Retina (tissue), 1 donor: ENCODE results near the gene OR9G1.
A peak's percentile ranks its signal among the peaks of the same experiment; 100 is the strongest.
"Not testable (repeated sequence)": the region's sequence is repeated elsewhere in the genome, so short reads cannot be mapped to it uniquely, and the experiment has no call there.

Source experiments
- DNase-seq: peaks from one replicate; pipeline ENCODE4 v3.0.0-alpha.2; 2016

Gene OR9G1, protein sequence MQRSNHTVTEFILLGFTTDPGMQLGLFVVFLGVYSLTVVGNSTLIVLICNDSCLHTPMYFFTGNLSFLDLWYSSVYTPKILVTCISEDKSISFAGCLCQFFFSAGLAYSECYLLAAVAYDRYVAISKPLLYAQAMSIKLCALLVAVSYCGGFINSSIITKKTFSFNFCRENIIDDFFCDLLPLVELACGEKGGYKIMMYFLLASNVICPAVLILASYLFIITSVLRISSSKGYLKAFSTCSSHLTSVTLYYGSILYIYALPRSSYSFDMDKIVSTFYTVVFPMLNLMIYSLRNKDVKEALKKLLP

DNA sequence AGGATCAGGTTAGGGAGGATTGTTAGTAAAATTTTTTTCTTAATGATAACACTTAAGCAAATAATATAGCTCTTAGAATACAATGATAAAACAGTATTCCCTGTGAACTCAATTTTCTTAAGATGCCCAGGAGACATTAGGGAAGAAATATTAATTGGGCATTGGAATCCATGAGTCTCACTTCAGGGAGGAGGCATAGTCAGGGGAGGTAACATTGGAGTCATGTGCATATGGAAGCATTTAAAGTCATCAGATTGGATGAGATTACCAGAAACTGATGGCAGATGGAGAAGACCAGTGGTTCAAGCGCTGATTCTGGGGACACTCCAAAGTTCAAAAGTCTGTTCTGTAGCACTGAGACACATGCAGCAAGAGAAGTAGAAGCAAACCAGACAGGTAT is at the start of gene OR9G1:
OR9G1 (plus strand) TSS at position 301 of the 400 bp plus-strand sequence. CDS start 1,293 bp downstream, outside the sequence.
- DNase-seq = no peak

DNA sequence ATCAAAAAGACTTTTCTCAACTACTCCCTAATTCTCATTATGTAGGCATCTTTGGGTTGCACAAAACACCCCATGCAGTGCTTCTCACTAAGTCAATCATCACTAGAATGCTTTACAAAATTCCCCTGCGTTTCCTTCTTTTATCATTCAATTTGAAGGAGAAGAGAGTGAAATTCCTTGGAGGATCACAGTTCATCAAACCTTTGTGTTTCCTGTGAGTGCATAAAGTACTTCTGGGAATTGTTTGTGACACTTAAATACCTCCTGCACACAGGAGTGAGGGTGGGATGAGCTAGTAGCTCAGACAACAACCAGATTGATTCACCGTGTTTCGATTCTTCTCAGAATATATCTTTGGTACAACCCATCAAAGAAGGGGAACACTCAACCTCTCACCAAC is 39.1 kb upstream of the OR9G1 start:
- peak; percentile 2 for DNase-seq

DNA sequence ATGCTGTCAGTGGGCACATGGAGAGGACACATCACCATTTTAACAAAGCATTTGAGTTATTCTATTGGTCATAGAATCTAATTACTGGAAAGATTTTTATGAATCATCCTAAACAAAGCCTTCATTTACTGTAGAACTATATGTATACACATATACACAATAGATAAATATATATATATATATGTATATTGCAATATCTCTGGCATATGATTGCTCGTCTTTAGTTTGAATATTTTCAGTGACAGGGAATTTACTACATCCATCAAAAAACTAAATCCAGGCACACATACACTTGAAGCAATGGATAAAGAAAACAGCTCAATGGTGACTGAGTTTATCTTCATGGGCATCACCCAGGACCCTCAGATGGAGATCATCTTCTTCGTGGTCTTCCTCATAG is 35.5 kb upstream of the OR9G1 start, which contains the start of gene OR5AR1:
OR5AR1 (plus strand) TSS at position 301 of the 400 bp plus-strand sequence; CDS start at position 301, 0 bp downstream.
- no peak for DNase-seq

DNA sequence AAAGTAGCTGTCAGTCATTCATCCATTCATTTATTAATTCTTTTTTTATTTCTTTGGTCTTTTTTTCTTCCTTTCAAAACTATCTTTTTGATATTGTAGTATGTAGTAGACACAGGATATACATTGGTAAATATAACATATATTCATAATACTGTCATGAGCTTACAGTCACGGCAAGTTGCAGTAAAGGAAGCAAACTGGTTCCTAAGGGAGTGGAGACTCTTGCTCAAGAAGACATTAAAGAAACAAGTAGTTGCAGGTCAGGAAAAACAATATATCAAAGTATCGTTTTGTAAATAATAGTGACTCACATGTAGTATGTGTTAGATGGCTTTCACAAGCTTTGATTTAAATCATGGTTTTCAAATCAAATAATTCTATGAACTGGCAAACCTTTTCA is 27.9 kb upstream of the OR9G1 start:
- no peak for DNase-seq

DNA sequence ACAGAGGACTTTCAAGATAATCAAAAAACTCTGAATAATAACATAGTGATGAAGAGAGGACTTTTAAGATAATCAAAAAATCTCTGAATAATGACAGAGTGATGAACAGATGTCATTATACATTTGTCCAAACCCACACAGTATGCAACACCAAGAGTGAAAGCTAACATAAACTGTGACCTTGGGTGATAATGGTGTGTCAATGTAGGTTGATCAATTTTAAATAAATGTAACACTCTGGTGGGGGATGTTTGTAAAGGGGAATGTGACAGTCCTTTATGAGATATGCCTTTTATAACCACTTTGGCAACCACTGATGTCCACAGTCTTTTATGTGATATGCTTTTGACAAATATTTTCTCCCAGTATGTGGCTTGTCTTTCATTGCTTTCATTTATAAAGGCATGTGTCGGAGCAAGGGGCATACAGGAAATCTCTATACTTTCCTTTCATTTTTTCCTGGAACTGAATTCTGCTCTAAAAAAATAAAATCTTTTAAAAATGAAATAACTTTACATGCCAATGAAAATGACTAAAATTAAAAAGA is 10.3 kb upstream of the OR9G1 start:
- DNase-seq = no peak

DNA sequence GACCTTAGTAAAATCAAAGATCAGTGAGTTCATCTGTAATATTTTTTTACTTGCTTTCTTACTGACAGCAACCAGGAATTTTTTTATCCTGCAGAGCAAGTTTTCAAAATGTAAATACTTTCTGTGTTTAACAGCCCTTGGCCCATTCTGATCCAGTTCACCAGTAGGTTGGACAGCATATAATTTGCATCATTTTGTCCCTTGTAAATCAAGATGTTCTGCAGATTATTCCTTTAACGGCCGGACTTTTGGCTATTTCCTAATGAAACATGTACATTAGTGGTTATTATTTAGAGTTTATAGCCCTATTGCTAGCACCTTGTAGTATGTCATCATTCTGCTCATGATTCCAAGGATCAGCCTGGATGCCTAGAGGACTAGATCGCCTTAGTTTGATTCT is 7.7 kb upstream of the OR9G1 start:
- not testable (repeated sequence) for DNase-seq

DNA sequence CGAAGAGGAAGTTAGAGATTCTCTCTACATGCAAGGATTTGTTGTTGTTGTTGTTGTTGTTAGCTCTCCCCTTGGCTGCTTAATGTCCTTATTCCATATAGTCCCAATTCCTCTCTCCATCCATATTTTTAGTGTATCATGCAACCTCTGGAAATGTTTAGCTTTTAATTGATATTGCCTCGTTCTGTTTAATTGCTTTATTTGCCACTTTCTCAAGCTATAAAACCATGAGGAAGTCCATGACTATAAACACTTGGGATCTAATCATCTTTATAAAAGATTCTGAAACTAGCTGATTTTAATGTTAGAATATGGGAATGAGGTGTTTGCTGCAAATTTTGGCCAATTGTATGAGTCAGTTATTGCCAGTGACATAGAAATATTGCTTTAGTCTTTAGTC is 5.5 kb upstream of the OR9G1 start:
- DNase-seq = no peak

DNA sequence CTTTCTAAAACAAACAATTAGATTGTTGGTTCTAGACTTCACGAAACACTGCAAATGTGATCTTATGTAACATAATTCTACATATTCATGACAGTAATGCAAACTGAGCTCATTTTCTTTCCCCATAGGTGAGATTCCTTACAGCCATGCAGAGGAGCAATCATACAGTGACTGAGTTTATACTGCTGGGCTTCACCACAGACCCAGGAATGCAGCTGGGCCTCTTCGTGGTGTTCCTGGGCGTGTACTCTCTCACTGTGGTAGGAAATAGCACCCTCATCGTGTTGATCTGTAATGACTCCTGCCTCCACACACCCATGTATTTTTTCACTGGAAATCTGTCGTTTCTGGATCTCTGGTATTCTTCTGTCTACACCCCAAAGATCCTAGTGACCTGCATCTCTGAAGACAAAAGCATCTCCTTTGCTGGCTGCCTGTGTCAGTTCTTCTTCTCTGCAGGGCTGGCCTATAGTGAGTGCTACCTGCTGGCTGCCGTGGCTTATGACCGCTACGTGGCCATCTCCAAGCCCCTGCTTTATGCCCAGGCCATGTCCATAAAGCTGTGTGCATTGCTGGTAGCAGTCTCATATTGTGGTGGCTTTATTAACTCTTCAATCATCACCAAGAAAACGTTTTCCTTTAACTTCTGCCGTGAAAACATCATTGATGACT is 1.5 kb downstream of the OR9G1 start:
- DNase-seq = no peak

DNA sequence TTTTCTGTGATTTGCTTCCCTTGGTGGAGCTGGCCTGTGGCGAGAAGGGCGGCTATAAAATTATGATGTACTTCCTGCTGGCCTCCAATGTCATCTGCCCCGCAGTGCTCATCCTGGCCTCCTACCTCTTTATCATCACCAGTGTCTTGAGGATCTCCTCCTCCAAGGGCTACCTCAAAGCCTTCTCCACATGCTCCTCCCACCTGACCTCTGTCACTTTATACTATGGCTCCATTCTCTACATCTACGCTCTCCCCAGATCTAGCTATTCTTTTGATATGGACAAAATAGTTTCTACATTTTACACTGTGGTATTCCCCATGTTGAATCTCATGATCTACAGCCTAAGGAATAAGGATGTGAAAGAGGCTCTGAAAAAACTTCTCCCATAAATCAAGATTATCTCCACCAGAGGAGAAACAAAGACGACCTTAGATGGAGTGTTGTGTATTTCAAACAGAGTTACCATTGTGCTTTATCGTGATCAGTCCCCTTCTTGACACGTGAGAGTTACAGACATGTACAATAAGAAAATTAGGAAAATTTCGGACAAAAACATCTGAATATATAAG is 2.1 kb downstream of the OR9G1 start:
- DNase-seq = no peak

DNA sequence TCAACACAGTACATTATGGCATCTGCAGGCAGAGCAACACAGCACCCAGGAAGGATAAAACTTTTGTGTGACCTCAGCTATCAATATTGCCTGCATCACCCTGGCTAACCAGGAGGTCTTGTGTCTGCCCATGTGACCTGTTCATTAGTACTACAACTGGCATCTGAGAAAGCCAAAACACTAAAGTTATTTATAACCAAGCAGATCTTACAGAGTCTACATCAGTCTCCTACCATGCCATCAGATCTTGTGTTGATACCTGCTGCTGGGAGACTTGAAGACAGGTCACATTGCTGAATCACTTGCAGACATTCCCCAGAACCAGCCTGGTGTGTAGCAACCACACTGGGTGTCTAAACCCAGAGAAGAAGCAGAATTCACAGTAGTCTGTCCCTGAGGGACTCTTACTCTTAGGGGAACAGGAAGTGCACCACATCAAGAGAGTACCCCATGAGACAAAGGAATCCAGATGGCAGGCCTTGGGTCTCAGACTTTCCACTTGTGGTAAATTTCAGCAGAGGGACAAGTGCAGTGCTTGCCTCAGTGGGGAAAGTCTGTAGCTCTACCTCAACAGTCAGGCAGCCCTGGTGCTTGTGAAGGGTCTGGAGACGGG is 7.0 kb downstream of the OR9G1 start:
- no peak for DNase-seq

DNA sequence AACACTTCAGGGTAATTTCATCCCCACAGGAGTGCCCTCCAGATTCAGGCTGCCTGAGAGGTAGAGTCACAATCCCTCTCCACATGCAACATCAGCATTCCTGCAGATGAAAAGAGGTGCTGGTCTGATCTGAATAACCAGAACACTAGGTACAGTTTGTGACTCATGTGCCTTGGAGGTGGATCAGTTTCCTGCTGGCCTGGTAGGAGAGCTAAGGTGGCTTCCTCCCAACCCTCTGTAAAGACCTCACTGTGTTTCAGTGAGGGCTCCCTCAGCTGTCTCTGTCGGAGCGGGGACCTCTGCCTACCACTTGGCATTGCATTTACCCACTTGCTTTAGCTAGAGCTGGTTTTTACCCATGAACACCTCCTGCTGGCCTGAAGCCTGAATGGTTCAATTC is 7.6 kb downstream of the OR9G1 start:
- no peak for DNase-seq

DNA sequence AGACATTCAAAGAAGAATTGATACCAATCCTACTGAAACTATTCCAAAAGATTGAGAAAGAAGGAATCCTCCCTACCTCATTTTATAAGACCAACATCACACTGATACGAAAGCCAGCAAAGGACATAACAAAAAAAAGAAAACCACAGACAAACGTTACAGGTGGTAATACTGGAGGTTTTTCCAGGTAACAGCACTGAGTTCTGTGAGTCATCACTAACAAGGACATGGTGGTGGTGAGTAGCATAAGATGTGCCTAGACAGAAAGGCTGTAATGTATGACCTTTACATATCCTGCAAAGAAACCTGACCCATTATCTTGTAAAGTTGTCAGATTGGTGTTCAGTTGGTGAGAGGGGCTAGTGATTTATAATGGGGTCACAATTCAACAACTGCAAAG is 15.3 kb downstream of the OR9G1 start:
- DNase-seq = no peak

DNA sequence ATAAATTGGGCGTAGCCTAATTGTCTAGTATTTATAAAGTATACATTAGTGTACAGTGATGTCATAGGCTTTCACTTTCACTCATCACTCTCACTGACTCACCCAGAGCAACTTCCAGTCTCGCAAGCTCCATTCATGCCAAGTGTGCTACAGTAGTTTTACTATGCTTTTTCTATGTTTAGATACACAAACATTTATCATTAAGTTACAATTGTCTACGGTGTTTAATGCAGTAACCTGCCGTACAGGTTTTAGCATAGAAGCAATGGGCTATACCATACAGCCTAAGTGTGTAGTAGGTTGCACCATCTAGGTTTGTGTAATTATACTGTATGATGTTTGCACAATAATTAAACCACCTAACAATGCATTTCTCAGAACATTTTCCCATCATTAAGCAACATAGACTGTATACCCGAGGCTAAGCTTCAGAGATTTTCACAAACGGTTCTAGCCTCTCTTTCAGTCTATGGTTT is 17.5 kb downstream of the OR9G1 start:
- DNase-seq = no peak

DNA sequence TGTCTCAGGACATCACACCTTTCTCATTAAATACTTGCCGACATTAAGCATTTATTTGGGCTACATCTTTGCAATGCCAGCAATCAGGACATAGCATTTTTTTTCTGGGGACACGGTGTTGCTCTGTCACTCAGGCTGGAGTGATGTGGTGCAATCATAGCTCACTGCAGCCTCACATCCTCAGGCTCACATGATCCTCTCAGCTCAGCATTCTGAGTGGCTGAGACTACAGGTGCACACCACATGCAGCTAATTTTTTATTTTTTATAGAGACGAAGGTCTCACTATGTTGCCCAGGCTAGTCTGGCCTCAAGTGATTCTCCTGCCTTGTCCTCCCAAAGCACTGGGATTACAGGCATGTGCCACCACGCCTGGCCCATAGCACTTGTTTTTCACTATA is 21.6 kb downstream of the OR9G1 start:
- no peak for DNase-seq

DNA sequence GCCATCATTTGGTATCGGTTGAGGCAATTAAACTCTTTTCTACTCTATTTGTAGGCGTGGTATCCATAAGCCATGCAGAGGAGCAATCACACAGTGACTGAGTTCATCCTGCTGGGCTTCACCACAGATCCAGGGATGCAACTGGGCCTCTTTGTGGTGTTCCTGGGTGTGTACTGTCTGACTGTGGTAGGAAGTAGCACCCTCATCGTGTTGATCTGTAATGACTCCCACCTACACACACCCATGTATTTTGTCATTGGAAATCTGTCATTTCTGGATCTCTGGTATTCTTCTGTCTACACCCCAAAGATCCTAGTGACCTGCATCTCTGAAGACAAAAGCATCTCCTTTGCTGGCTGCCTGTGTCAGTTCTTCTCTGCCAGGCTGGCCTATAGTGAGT is 41.2 kb downstream of the OR9G1 start:
- no peak for DNase-seq

DNA sequence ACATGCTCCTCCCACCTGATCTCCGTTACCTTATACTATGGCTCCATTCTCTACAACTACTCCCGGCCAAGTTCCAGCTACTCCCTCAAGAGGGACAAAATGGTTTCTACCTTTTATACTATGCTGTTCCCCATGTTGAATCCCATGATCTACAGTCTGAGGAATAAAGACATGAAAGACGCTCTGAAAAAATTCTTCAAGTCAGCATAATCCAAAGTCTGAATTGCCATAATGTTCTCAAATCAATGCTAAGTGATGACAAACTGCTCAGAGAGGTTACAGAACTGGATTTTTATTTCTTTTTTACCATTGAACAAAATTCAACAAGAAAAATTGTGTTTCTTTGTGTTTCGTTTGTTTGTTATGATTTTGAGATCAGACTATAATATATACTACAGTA is 42.0 kb downstream of the OR9G1 start:
- no peak for DNase-seq

DNA sequence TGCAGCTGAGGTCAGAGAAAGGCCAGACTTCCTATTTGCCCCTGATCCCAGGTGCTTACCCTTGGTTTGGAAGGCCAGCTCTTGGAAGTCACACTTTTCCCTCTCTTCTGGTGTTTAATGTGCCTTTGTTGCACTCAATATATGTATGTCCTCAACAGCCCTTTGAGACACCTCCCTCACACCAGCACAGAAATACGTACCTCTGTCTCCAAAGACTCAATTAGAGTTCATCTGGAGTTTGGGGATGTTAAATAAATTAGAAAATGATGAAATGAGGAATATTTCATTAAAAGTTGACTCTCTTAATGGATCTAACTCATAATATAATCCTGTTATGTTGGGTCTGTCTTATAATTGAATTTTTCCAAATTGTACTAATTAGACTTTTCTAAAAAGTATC is 49.7 kb downstream of the OR9G1 start, which contains the start of gene OR9G4:
OR9G4 (minus strand) TSS at position 101 of the 400 bp plus-strand sequence. CDS start 4,931 bp downstream, outside the sequence.
- no peak for DNase-seq

DNA sequence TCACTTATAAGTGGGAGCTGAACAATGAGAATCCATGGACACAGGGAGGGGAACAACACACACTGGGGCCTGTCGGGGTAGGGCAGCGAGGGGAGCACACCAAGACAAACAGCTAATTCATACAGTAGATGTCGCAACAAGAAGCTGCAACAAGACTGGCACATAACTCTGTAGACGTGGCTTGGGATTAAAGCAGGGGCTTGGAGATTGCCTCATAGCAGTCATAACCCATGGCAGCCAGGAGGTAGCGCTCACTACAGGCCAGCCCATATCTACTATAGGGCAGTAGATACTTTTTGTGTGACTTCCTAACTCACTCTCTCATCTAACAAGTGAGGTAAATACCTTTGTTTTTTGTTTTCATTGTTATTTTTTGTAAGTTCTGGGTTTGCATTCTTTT is 51.3 kb downstream of the OR9G1 start:
- DNase-seq = no peak

DNA sequence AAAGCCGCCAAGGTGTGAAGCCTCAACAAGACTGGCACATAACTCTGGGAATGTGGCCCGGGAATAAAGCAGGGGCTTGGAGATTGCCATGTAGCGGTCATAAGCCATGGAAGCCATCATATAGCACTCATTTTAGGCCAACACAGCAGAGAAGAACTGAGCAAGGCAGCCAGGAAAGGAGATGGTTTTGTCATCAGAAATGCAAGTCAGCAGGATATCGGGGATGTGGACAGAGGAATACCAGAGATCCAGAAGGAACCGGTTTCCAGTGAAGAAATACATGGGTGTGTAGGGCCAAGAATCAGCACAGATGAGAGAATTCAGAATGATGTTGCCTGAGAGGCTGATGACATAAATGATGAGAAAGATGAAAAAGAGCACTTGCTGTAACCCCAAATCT is 52.6 kb downstream of the OR9G1 start:
- DNase-seq = no peak
